Lower leg skin (tissue), 4 donors: ENCODE data around the gene RAPGEF2. TPM values are rescaled to one million over a fixed set of nuclear protein-coding genes. Genes with fewer than 3 reads are reported as not detected.
A peak's percentile ranks its signal among the peaks of the same experiment; 100 is the strongest.

Source experiments
- DNase-seq, 2 donors: peaks; one replicate each; pipeline ENCODE4 v3.0.0-alpha.2; 2019; ENCODE audit warnings: low spot score in 2 of 2
- H3K4me3 ChIP-seq: fragments of 200-600 bp; sonication (generic); 2 replicates; pipeline ENCODE4 v1.5.1; 2017; ENCODE audit warnings: mild to moderate bottlenecking, low read depth; ENCODE audit not compliant: poor library complexity, severe bottlenecking
- CTCF ChIP-seq, 3 donors: fragments of 450-650 bp; IDR thresholded peaks; one replicate each; pipeline ENCODE4 v1.5.1; 2016; ENCODE audit warnings: antibody characterized with exemption in 3 of 3, mild to moderate bottlenecking in 3 of 3, moderate library complexity in 2 of 3
- POLR2A ChIP-seq, 2 donors: fragments of 450-650 bp; IDR thresholded peaks; one replicate each; pipeline ENCODE4 v1.6.1; 2016 to 2017; ENCODE audit warnings: antibody characterized with exemption in 2 of 2, mild to moderate bottlenecking in 1 of 2, moderate library complexity in 1 of 2
- WGBS, 2 donors: methylation state at CpG; one replicate each; pipeline ENCODE4 v1.1.5; 2018; 5-methylcytosine and 5-hydroxymethylcytosine counted together
- intact Hi-C: fragments of 100-400 bp; cut with DNase I; formaldehyde crosslinking; loops from one replicate; pipeline ENCODE4 v1.15.0; 2023; ENCODE audit warnings: low total_unique reads
- total RNA-seq, 4 donors: library from RNA; depleted of rRNA; stranded (reverse); fragments of >200 nt; gene quantifications; one replicate each; pipeline ENCODE4 v1.1.0, GENCODE V29; 2016

The RAPGEF2 gene
- total RNA-seq, 4 donors from 2014 or later, result 38.3 to 51.7 (median 40.4) TPM

DNA sequence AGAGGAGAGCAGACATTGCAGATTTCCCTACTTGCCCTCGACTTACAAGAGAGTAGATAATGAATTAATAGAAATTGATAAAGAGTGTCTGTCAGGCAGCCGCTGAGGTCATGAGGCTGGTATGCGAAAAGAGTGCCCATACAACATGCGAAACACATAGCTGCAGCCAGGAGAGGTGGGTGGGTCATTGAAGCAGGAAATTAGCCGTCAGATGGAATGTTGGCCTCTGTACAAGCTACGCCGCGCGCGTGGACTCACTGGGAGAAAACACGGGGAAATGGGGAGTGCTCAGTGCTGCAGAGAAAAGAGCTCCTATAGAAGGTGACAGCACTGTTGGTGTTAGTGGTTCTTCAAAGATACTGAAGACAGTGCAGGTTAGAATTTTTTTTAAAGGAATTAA lies 125.1 kb downstream of the RAPGEF2 start:
- DNase-seq, result peak; percentile 38 to 88
- WGBS, 2 donors, result 15 to 22% methylated on average over 11 of the region's 11 CpGs
- no peak overlapping the region for H3K4me3 ChIP-seq
- no peak for TF ChIP-seq POLR2A (IDR thresholded peaks at IDR 0.05)
- TF ChIP-seq CTCF (IDR thresholded peaks at IDR 0.05), result no peak
- intact Hi-C loops, result no loop called here

DNA sequence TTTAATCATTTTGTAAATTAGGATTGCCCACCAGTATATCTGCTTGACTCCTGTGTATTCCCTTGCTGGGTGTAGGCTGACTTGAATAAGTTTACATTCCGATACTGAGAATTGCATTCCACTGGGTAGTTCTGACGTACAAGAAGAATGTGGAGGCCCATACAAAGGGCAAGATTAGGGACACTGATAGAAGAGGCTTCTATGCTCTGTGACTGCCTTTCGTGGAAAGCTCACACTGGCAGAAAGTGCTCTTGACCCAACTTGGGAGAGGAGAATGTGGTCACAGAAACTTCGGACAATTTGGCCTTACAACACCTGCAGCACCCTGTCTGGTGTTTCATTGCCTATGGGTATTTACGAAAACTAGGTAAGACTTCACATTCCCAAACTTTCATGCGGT lies 126.3 kb downstream of the RAPGEF2 start:
- WGBS, 2 donors, result 67 to 72% methylated on average over 6 of the region's 6 CpGs
- intact Hi-C loops, result no loop called here
- no peak overlapping the region for H3K4me3 ChIP-seq
- DNase-seq, result no peak
- TF ChIP-seq CTCF (IDR thresholded peaks at IDR 0.05) (no peak), POLR2A (IDR thresholded peaks at IDR 0.05) (no peak)

DNA sequence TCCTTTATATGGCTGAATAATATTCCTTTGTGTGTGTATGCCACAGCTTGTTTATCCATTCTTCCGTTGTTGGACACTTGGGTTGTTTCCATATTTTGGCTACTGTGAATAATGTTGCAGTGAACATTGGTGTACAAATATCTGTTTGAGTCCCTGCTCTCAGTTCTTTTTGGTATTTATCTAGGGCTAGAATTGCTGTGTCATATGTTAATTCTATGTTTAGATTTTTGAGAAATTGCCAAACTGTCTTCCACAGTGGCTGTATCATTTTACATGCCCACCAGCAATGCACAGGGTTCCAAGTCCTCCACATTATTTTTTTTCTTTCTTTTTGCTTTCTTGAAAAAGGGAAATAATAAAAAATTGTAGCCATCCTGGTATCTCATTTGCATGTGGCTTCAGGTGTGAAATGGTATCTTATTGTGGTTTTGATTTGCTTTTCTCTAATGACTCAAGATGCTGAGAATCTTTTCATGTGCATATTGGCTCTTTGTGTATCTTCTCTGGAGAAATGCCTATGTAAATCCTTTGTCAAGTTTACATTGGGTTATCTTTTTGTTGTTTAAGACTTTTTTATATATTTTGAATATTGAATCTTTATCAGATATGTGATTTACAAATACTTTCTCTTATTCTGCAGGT lies 129.7 kb downstream of the RAPGEF2 start:
- DNase-seq, result no peak
- 80 to 87% methylated on average over 1 of the region's 1 CpG for WGBS, 2 donors
- intact Hi-C loops, result no loop called here
- no peak for TF ChIP-seq CTCF (IDR thresholded peaks at IDR 0.05)
- TF ChIP-seq POLR2A (IDR thresholded peaks at IDR 0.05), result no peak
- H3K4me3 ChIP-seq, result no peak overlapping the region

- WGBS, 2 donors, result 93 to 95% methylated on average over 3 of the region's 3 CpGs
- intact Hi-C loops, result no loop called here
Observed at GRCh38 chr4:159235779-159236368, 133.0 kb downstream of the RAPGEF2 start.

DNA sequence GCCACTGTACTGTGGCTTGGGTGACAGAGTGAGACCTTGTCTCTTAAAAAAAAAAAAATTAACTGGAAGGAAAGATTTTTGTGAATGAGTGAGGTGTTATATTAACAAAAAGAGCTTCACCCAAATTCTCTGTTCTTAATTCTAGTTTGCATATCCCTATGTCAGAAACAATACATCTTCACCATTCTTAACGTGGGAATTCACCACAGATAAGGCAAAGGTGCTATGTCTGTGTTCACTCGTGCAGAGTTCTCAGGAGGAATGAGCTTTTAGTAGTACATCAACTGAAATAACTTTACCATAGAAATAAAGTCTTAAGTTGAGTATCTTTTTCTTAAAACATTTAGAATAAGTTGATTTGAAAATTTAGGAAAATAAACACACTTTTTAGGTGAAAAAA lies 135.1 kb downstream of the RAPGEF2 start:
- no peak for TF ChIP-seq POLR2A (IDR thresholded peaks at IDR 0.05)
- TF ChIP-seq CTCF (IDR thresholded peaks at IDR 0.05), result no peak
- DNase-seq, result no peak
- WGBS, 2 donors, result 68 to 69% methylated on average over 2 of the region's 2 CpGs
- H3K4me3 ChIP-seq, result no peak overlapping the region
- intact Hi-C loops, result no loop called here

More at GRCh38 chr4:159235779-159236368, 133.0 kb downstream of the RAPGEF2 start:
- H3K4me3 ChIP-seq, result no peak overlapping the region
- DNase-seq, result no peak
- TF ChIP-seq CTCF (IDR thresholded peaks at IDR 0.05) (no peak), POLR2A (IDR thresholded peaks at IDR 0.05) (no peak)
